BE2C (cell line): Measurements from ENCODE around the gene CDK17.

Experiments used
- DNase-seq: peaks from one replicate; pipeline ENCODE4 v3.0.0-alpha.2; 2020
- H3K27me3 ChIP-seq: fragments of 250-450 bp; sonication (Bioruptor Pico); 2 replicates; pipeline ENCODE4 v1.5.1; 2020; ENCODE audit warnings: mild to moderate bottlenecking
- H3K36me3 ChIP-seq: fragments of 250-450 bp; sonication (Bioruptor Pico); 2 replicates; pipeline ENCODE4 v1.5.1; 2020; ENCODE audit warnings: mild to moderate bottlenecking
- H3K4me1 ChIP-seq: fragments of 250-450 bp; sonication (Bioruptor Pico); 2 replicates; pipeline ENCODE4 v1.5.1; 2020
- H3K4me3 ChIP-seq: 2 replicates; pipeline ENCODE4 v1.5.1; 2011; ENCODE audit warnings: low read depth, low read length
- H3K9me3 ChIP-seq: fragments of 250-450 bp; sonication (Bioruptor Pico); 2 replicates; pipeline ENCODE4 v1.5.1; 2020
- TF ChIP-seq, protein P1 (sequence below): IDR thresholded peaks from 2 replicates; pipeline ENCODE4 v1.5.1; 2012; ENCODE audit warnings: mild to moderate bottlenecking, low read depth, low read length

Gene CDK17

DNA sequence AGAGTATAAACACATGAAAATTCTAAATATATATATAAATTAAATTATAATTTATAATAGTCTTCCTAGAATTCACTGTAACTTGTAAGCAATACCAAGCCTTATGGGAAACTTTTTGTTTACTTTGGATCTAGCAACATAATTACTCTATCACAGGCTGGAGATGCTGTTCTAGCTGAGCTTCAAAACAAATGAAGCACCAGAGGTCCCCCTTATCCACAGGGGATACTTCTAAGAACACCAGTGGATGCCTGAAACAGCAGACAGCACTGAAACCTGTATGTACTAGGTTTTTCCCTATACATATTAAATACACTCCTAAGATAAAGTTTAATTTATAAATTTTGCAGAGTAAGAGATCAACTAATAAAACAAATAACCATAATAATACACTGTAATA is 96.6 kb downstream of the CDK17 start:
- TF ChIP-seq, protein P1, sequence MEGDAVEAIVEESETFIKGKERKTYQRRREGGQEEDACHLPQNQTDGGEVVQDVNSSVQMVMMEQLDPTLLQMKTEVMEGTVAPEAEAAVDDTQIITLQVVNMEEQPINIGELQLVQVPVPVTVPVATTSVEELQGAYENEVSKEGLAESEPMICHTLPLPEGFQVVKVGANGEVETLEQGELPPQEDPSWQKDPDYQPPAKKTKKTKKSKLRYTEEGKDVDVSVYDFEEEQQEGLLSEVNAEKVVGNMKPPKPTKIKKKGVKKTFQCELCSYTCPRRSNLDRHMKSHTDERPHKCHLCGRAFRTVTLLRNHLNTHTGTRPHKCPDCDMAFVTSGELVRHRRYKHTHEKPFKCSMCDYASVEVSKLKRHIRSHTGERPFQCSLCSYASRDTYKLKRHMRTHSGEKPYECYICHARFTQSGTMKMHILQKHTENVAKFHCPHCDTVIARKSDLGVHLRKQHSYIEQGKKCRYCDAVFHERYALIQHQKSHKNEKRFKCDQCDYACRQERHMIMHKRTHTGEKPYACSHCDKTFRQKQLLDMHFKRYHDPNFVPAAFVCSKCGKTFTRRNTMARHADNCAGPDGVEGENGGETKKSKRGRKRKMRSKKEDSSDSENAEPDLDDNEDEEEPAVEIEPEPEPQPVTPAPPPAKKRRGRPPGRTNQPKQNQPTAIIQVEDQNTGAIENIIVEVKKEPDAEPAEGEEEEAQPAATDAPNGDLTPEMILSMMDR = no peak
- no peaks in the 10 kb centered on the region for H3K9me3 ChIP-seq
- no peak overlapping the region for H3K4me3 ChIP-seq
- H3K27me3 ChIP-seq = no peaks in the 10 kb centered on the region
- no peaks in the 10 kb centered on the region; the same call in 1 of the 2 replicates for H3K36me3 ChIP-seq
- DNase-seq = no peak
- peaks cover 8% of the 10 kb centered on the region; the same call in 1 of the 2 replicates for H3K4me1 ChIP-seq

DNA sequence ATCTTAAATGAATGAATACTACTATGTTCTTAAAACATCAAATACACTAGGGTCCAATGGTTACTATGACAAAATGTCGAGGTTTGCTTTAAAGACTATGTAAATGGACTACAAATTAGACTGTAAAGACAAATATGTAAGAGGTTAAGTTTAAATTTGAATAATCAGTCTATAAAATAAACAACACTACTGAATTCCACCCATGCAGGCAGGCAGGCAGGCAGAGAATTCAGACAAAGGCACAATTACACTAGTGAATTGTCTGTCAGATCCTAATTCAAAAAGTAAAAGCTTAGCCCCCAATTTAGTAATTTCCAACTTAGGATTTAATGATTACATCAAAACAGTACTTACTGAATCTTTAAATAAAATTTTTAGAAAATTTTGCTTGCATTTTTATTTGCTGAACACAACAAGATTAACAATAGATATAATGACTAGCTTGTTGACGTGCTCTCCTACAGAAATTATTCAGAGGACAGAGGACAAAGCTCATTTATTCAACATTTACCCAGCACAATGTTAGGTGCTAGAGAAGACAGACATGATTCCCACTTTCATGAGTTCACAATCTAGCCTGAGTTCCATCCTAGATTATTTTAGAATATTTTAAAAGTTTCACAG is 97.4 kb downstream of the CDK17 start:
- no peak for DNase-seq
- H3K9me3 ChIP-seq = no peaks in the 10 kb centered on the region

DNA sequence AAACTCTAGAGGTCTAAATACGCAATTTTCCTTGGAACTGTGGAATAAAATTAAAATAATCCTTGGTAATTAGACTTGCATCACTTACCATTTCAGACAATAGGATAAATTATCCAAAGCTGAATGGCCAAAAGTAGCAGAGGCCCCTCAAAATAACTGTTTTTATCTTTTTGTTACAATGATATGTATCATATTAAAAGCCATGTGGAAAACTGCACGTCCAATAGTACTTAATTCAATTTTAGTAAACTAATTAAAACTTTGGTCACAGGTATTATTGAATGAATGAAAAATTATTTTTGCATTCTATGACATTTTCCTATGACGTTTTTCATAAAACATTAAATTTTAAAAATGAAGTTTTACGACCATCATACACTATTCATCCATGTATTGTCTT is 98.5 kb downstream of the CDK17 start:
- DNase-seq = no peak
- Histone ChIP-seq H3K36me3 (no peaks in the 10 kb centered on the region; the same call in 1 of the 2 replicates), H3K27me3 (no peaks in the 10 kb centered on the region), H3K9me3 (no peaks in the 10 kb centered on the region), H3K4me3 (no peak overlapping the region), H3K4me1 (peaks cover 8% of the 10 kb centered on the region; the same call in 1 of the 2 replicates)
- TF ChIP-seq, protein P1 = no peak

More for the DNA sequence above, 97.4 kb downstream of the CDK17 start:
- H3K36me3 ChIP-seq = no peaks in the 10 kb centered on the region; the same call in 1 of the 2 replicates
- H3K27me3 ChIP-seq = no peaks in the 10 kb centered on the region
- H3K4me1 ChIP-seq = peaks cover 8% of the 10 kb centered on the region; the same call in 1 of the 2 replicates
- no peak overlapping the region for H3K4me3 ChIP-seq
- TF ChIP-seq, protein P1 = no peak

DNA sequence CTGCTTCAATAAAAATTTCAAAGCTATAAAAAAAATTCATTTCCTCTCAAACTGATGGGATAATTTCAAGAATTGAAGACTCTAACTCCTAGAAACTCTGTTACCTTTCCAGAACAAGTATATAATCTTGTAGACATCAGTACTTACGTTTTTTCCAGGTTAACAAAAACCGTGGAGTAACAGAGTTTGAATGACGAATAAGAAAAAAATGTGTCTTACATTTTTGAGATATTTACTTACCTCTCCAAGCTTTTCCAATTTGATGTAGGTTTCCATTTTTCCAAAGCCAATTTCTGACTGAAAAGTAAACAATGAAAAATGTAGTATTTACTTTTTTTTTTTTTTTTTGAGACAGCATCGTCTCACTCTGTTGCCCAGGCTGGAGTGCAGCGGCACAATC is 100.2 kb downstream of the CDK17 start:
- Histone ChIP-seq H3K4me3 (no peak overlapping the region), H3K36me3 (no peaks in the 10 kb centered on the region), H3K27me3 (no peaks in the 10 kb centered on the region), H3K9me3 (no peaks in the 10 kb centered on the region), H3K4me1 (peaks cover 8% of the 10 kb centered on the region; the same call in 1 of the 2 replicates)
- TF ChIP-seq, protein P1 = no peak
- DNase-seq = no peak

DNA sequence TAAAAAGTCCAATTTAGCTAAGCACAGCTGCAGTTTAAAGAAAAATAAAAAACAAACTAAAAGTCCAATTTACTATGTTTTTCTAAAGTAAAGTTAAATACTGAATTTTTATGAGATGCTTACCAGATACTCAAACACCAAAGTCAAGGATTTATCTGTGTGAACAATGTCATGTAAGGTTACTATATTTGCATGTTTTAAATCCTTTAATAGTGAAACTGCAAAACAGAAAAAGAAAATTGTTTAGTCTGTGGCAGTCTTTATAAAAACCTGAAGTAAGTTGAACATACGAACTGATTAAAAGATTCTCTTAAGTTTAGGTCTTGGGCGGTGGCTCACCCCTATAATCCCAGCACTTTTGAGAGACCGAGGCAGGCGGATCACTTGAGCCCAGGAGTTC is 102.7 kb downstream of the CDK17 start:
- Histone ChIP-seq H3K4me3 (no peak overlapping the region), H3K9me3 (no peaks in the 10 kb centered on the region), H3K4me1 (peaks cover 8% of the 10 kb centered on the region; the same call in 1 of the 2 replicates), H3K27me3 (no peaks in the 10 kb centered on the region), H3K36me3 (no peaks in the 10 kb centered on the region)
- TF ChIP-seq, protein P1 = no peak
- no peak for DNase-seq

DNA sequence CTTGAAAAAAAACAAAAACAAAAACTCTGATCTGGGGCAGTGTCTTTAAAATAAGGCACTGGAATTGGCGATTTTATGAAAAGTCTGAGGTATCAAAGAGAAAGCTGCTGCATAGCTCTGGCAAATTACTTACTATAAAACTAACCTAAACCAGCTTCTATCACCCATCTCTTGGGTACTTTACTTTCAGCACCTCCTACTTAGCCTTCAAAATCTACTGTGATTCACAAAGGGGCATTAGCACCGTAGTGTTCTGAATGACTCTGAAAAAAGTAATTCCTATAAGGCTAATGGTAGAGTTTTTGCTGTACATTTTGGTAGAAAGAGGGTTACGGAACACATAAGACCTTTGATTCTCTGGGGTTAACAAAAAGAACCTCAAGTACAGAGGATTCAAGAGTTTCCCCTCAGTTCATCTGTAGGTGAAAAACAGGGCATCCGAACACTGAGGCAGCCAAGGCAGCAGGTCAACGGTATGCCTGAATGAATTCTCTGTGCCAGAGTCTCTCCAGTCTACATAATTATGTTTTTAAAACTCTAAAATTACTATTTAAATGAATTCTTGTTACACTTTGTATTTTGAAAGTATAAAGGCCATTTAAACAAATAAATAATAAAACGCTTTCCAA is 104.6 kb downstream of the CDK17 start:
- Histone ChIP-seq H3K27me3 (no peaks in the 10 kb centered on the region), H3K4me1 (no peaks in the 10 kb centered on the region), H3K9me3 (no peaks in the 10 kb centered on the region), H3K4me3 (no peak overlapping the region), H3K36me3 (no peaks in the 10 kb centered on the region)
- TF ChIP-seq, protein P1 = no peak
- no peak for DNase-seq
